Ramos (cell line): ENCODE data around the gene PGBD2.
"Not testable (repeated sequence)": the region's sequence is repeated elsewhere in the genome, so short reads cannot be mapped to it uniquely, and the experiment has no call there.

Experiments used
- in situ Hi-C: fragments of 300-500 bp; cut with MboI; formaldehyde crosslinking; loops from one replicate; pipeline ENCODE4 v1.14.3; 2022; ENCODE audit warnings: low sequenced_read_pairs; ENCODE audit not compliant: unreplicated experiment

Gene PGBD2

DNA sequence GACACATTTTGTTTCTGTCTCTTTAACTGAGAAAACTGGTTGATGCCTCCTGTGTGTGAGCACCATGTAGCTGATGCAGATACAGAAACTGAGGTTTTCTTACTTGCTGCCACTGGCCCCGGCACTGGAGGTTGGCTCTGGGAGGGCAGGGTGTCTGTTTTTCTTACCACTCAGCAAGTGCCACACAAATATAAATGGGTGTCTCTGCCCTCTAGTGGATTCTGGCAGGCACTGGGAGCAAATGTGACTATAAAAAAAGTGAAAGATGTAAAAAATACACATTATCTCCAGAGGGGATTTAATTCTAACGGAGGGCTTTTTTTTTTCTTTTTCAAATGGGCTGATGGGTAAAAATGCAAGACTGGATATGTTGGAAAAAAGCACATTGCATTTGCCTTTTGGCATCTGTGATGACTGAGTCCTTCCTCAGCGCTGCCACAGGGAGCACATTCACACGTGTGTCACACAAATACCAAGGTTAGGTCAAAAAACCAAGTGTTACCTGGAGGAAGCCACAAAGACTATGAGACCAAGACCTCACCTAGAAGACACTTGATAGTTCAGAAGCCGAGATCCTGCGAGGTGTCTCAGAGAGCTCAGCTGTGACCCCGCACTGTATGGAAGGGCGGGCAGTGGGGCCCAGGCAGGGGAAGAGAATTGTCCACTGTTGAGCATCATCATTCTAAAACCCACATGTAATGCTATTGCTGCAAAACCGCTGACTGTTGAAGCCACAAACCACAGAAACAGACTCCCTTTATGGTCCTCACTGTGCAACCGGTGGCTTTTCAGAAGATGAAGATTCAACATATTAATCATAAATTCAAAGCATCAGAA, 18.9 kb downstream of the PGBD2 start:
- in situ Hi-C loops = no loop called here

DNA sequence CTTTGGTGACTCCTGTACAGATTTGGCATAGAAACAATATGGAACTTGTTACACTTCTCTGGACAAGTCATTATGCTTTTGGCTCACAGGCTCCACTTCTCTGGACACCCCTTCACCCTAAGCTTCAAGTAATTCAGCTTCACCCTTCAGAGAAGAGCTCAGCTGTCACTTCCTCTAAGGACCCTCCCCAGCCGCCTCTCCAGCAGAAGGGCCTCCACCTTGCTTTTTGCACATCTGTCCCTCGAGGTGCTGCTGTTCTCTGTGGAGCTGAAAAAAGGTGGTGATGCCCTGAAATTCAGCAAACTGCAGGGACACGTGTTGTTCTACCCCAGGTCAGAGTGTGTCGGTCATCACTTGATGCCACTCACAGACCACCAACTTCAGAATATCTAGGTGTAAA, 19.8 kb downstream of the PGBD2 start:
- in situ Hi-C loops = not testable (repeated sequence)

- in situ Hi-C loops = no loop called here
Measured at GRCh38 chr1:248926401-248927182, 20.6 kb downstream of the PGBD2 start.

DNA sequence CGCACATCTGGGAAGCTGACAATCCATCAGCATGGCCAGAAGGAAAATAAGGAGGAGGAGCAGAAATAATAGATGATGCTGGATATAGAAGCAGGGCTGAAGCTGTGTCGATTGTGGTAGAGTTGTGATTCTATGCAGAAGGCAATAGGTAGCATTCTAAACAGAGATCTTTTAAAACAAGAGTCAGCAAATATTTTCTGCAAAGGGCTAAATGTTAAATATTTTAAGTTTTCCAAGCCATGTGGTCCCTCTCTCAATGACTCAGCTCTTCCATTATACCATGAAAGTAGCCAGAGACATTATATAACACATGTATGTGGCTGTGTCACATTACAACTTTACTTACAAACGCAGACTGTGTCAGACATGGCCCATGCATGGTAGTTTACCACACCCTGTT, 21.2 kb downstream of the PGBD2 start:
- in situ Hi-C loops = not testable (repeated sequence)

- in situ Hi-C loops = not testable (repeated sequence)
Measured at GRCh38 chr1:248928122-248928521, 22.1 kb downstream of the PGBD2 start.

- in situ Hi-C loops = not testable (repeated sequence)
Measured at GRCh38 chr1:248930037-248930436, 24.0 kb downstream of the PGBD2 start.

DNA sequence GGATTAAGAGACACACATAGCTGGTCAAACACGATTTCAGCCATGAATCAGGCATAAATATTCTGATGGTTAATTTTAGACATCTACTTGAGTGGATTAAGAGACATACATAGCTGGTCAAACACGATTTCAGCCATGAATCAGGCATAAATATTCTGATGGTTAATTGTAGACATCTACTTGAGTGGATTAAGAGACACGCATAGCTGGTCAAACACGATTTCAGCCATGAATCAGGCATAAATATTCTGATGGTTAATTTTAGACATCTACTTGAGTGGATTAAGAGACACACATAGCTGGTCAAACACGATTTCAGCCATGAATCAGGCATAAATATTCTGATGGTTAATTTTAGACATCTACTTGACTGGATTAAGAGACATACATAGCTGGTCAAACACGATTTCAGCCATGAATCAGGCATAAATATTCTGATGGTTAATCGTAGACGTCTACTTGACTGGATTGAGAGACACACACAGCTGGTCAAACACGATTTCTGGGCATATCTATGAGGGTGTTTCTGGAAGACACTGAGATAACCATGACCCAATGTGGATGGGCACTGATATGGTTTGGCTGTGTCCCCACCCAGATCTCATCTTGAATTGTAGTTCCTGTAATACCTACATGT, 32.3 kb downstream of the PGBD2 start:
- in situ Hi-C loops = not testable (repeated sequence)

DNA sequence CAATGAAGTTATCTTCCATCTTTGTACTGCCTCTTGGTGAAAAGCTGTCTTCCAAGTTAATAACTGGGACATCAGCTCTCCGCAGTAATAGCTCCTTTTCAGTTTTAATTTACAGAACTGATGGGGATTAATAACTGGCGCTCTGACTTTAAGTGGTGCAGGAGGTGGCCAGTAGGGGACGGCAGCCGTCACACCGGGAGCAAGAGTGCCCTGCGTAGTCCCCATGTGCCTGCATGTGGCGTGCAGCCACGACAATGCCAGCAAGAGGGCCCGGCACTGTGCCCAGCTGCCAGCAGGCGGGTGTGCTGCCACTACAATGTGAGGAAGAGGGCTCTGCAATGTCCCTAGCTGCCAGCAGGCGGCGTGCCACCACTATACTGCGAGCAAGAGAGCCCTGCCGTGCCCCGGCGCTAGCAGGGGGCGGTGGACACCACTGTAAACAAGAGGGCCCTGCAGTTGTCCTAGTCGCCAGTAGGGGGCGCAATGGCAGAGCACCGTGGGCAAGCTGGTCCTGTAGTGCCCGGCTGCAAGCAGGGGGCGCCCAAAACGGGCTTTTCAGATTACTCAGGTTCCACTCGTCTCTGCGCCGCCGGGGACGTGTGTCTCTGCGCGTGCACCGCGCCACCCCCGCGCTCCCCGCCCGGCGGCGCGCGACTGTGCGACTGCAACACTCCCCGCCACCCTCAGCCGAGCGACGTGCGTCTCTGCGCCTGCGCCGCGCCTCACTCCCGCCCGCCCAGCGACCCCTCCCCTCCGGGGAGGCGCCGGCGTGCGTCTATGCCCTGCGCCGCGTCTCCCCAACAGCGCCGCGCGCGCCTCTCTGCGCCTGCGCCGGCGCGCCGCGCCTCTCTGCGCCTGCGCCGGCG, 38.3 kb downstream of the PGBD2 start:
- in situ Hi-C loops = not testable (repeated sequence)

DNA sequence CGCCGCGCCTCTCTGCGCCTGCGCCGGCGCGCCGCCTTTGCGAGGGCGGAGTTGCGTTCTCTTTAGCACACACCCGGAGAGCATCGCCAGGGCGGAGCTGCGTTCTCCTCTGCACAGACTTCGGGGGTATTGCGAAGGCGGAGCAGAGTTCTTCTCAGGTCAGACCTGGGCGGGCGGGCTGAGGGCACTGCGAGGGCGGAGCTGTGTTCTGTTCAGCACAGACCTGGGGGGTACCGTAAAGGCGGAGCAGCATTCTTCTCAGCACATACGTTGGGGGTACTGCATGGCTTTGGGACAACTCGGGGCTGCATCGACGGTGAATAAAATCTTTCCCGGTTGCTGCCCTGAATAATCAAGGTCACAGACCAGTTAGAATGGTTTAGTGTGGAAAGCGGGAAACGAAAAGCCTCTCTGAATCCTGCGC, 39.0 kb downstream of the PGBD2 start:
- in situ Hi-C loops = not testable (repeated sequence)

DNA sequence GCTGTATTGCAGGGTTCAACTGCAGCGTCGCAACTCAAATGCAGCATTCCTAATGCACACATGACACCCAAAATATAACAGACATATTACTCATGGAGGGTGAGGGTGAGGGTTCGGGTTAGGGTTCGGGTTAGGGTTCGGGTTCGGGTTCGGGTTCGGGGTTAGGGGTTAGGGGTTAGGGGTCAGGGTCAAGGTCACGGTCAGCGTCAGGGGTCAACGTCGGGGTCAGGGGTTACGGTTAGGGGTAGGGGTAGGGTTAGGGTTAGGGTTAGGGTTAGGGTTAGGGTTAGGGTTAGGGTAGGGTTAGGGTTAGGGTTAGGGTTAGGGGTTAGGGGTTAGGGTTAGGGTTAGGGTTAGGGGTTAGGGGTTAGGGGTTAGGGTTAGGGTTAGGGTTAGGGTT, 39.4 kb downstream of the PGBD2 start:
- in situ Hi-C loops = not testable (repeated sequence)

- in situ Hi-C loops = not testable (repeated sequence)
Measured at GRCh38 chr1:248945856-248946416, 39.9 kb downstream of the PGBD2 start.
